OCI-LY1 (cell line): ENCODE measurements around the gene AHI1.

ENCODE experiments used
- EZH2 ChIP-seq: fragments of 200-600 bp; sonication (generic), shearing (Covaris generic); IDR thresholded peaks from 2 replicates; pipeline ENCODE4 v1.8.0; 2017; ENCODE audit warnings: borderline replicate concordance, mixed run types, mild to moderate bottlenecking, antibody characterized with exemption, low read length, moderate library complexity, mixed read lengths
- TF ChIP-seq, protein P1 (sequence below): fragments of 200-600 bp; sonication (generic), shearing (Covaris generic); IDR thresholded peaks from 2 replicates; pipeline ENCODE4 v1.5.1; 2017; ENCODE audit warnings: mild to moderate bottlenecking, antibody characterized with exemption, low read length, moderate library complexity, mixed read lengths

DNA sequence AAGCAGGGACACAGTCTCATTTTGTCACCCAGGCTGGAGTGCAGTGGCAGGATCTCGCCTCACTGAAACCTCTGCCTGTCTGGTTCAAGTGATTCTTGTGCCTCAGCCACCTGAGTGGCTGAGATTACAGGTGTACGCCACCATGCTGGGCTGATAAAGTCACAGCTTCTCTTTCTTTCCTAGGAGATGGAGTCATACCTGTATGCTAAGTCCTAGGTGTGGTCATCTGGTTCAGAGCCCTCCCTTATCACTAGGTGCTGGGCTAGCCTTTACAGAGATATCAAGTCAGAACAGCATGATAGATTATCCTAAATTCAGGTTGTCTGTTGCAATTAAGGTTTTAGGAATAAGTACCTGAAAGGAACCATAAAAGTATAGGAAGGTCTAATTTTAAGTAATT lies 86.7 kb downstream of the AHI1 start:
- TF ChIP-seq, protein P1, sequence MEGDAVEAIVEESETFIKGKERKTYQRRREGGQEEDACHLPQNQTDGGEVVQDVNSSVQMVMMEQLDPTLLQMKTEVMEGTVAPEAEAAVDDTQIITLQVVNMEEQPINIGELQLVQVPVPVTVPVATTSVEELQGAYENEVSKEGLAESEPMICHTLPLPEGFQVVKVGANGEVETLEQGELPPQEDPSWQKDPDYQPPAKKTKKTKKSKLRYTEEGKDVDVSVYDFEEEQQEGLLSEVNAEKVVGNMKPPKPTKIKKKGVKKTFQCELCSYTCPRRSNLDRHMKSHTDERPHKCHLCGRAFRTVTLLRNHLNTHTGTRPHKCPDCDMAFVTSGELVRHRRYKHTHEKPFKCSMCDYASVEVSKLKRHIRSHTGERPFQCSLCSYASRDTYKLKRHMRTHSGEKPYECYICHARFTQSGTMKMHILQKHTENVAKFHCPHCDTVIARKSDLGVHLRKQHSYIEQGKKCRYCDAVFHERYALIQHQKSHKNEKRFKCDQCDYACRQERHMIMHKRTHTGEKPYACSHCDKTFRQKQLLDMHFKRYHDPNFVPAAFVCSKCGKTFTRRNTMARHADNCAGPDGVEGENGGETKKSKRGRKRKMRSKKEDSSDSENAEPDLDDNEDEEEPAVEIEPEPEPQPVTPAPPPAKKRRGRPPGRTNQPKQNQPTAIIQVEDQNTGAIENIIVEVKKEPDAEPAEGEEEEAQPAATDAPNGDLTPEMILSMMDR, result no peak
- no peak for TF ChIP-seq EZH2
